Prostate gland (tissue), 1 donor: ENCODE results near the gene IFIH1.

ENCODE experiments used
- POLR2A ChIP-seq: fragments of 450-650 bp; IDR thresholded peaks from one replicate; pipeline ENCODE4 v1.6.1; 2016; ENCODE audit warnings: antibody characterized with exemption, mild to moderate bottlenecking
- POLR2AphosphoS5 ChIP-seq: sonication (generic); formaldehyde crosslinking; IDR thresholded peaks from one replicate; pipeline ENCODE4 v1.6.1; 2017; ENCODE audit warnings: antibody characterized with exemption

GRCh38 chr2:162327134-162327769, 8.8 kb upstream of the IFIH1 start:
- TF ChIP-seq POLR2A = no peak
- no peak for TF ChIP-seq POLR2AphosphoS5
